ENCODE results near the gene MYO7A. TPM values are rescaled to one million over a fixed set of nuclear protein-coding genes. Genes with fewer than 3 reads are reported as not detected.

The MYO7A gene
- total RNA-seq, 3 donors from 2014 or later: 4.3 to 23.5 (median 4.5) TPM

DNA sequence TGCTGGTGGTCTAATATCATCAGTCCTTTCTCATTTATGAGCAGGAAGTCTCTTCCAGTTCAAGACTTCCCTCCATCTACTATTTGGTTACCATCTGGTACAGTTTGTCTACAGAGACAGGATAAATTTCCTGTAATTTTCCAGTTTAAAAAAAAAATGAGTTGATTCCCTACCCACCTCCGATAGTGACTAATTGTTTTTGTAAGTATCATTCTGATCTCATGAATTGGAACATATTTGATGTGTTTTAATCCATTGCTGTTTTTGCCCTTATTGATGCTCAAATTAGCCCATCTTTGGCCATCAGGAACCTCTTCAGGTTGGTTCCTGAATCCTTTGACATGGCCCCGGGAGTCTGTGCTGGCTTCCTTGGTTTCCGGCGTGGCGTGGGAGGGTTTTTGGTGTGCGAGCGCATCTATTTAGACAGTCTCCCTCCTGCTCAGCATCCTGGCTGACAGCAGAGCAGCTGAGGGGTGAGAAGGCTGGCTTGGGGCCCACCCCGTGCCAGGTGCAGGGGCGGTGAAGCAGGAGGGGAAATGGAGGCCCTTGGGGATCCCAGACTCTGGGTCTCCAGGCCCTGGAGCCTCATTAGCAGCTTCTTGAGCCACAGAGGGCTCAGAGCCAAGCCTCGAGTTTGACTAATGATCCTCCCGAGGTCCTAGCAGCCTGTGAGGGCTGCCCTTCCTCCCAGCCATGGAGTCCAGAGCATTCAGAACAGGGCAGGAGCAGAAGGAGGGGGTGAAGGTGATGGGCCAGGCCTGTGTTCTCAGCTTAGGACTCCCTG, 18.6 kb upstream of the MYO7A start:
- H3K27ac ChIP-seq: peak overlapping the region in 1 of 2 donors; percentile 72
- intact Hi-C loops (cut with DNase I; ENCODE audit: low total_unique reads): no loop called here
- no peaks in the 10 kb centered on the region for H3K4me1 ChIP-seq

DNA sequence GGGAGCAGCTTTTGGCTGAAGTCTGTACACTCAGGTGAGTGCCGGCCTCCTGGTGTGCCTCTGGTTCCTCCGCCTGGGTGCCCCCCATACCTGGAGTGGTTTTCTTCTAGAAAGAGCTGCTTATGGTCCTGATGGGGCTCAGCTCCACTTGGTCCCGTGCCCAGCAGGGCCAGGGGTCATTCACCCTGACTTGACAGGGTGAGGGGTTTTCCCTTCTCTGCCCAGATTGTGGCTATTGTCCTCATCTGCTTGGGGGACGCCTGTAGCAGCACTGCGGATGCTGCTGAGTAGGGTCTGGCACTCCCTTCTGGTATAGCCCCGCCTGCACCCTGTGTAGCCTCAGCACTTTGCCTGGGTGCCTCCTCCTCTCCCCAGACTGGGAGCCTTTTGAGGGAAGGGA, 17.2 kb upstream of the MYO7A start:
- Histone ChIP-seq H3K36me3 (no peaks in the 10 kb centered on the region), H3K4me1 (no peaks in the 10 kb centered on the region), H3K9me3 (no peaks in the 10 kb centered on the region), H3K27ac (no peak overlapping the region), H3K27me3 (no peaks in the 10 kb centered on the region), H3K4me3 (no peak overlapping the region)
- TF ChIP-seq, protein P1, sequence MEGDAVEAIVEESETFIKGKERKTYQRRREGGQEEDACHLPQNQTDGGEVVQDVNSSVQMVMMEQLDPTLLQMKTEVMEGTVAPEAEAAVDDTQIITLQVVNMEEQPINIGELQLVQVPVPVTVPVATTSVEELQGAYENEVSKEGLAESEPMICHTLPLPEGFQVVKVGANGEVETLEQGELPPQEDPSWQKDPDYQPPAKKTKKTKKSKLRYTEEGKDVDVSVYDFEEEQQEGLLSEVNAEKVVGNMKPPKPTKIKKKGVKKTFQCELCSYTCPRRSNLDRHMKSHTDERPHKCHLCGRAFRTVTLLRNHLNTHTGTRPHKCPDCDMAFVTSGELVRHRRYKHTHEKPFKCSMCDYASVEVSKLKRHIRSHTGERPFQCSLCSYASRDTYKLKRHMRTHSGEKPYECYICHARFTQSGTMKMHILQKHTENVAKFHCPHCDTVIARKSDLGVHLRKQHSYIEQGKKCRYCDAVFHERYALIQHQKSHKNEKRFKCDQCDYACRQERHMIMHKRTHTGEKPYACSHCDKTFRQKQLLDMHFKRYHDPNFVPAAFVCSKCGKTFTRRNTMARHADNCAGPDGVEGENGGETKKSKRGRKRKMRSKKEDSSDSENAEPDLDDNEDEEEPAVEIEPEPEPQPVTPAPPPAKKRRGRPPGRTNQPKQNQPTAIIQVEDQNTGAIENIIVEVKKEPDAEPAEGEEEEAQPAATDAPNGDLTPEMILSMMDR (IDR thresholded peaks at IDR 0.05): no peak
- TF ChIP-seq POLR2A (IDR thresholded peaks at IDR 0.05): no peak
- no peak for TF ChIP-seq POLR2AphosphoS5 (IDR thresholded peaks at IDR 0.05)
- intact Hi-C loops (cut with DNase I; ENCODE audit: low total_unique reads): no loop called here
- DNase-seq (ENCODE audit: low spot score in 2 of 2): no peak

More for the DNA sequence above, 18.6 kb upstream of the MYO7A start:
- Histone ChIP-seq H3K4me3 (no peak overlapping the region), H3K9me3 (no peaks in the 10 kb centered on the region), H3K27me3 (no peaks in the 10 kb centered on the region), H3K36me3 (no peaks in the 10 kb centered on the region)
- no peak for DNase-seq (ENCODE audit: low spot score in 2 of 2)
- TF ChIP-seq, protein P1 (IDR thresholded peaks at IDR 0.05): no peak
- TF ChIP-seq POLR2A (IDR thresholded peaks at IDR 0.05) (no peak), POLR2AphosphoS5 (IDR thresholded peaks at IDR 0.05) (no peak)

DNA sequence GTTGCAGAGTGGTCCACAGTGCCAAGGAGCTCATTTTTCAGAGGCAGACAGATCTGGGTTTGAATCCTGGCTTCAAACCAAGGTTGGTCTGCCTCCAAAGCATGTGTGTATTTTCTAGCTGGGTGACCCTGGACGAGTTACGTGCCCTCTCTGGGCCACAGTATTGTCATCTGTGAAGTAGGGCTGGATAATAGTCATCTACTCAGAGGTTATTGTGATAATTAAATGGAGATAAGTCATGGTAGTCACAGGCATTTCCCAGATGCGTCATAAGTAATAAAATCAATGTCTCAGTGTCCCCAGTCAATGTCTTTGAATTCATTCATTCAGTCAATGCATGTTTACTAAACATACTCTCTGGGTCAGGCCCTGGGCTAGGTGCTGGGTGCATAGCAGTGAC, 16.8 kb upstream of the MYO7A start:
- Histone ChIP-seq H3K9me3 (no peaks in the 10 kb centered on the region), H3K27ac (no peak overlapping the region), H3K27me3 (no peaks in the 10 kb centered on the region), H3K4me3 (no peak overlapping the region), H3K4me1 (no peaks in the 10 kb centered on the region), H3K36me3 (no peaks in the 10 kb centered on the region)
- DNase-seq (ENCODE audit: low spot score in 2 of 2): no peak
- intact Hi-C loops (cut with DNase I; ENCODE audit: low total_unique reads): no loop called here
- TF ChIP-seq, protein P1 (IDR thresholded peaks at IDR 0.05): no peak
- TF ChIP-seq POLR2A (IDR thresholded peaks at IDR 0.05) (no peak), POLR2AphosphoS5 (IDR thresholded peaks at IDR 0.05) (no peak)

DNA sequence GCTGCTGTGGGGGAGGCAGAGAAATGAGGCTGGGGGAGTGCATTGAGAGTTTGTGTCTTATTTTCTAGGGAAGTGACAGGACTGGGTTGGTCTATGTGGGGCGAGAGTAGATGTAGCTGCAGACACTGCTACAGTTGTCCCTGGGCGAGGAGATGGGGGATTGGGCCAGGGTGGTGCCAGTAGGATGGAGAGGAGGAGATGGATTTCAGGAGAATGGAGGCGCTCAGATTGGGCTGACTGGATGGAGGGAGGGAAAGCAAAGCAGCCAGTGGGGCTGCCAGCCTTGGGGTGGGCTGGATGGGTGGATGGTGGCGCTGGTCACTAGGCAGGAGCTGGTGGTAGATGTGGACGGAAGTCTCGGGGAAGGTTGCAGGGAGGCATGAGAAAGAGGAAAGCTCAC, 16.1 kb upstream of the MYO7A start:
- no peak for DNase-seq (ENCODE audit: low spot score in 2 of 2)
- TF ChIP-seq POLR2A (IDR thresholded peaks at IDR 0.05): no peak
- TF ChIP-seq, protein P1 (IDR thresholded peaks at IDR 0.05): no peak
- TF ChIP-seq POLR2AphosphoS5 (IDR thresholded peaks at IDR 0.05): no peak
- Histone ChIP-seq H3K4me3 (no peak overlapping the region), H3K27ac (no peak overlapping the region), H3K9me3 (no peaks in the 10 kb centered on the region), H3K4me1 (no peaks in the 10 kb centered on the region), H3K36me3 (no peaks in the 10 kb centered on the region), H3K27me3 (no peaks in the 10 kb centered on the region)
- intact Hi-C loops (cut with DNase I; ENCODE audit: low total_unique reads): no loop called here

DNA sequence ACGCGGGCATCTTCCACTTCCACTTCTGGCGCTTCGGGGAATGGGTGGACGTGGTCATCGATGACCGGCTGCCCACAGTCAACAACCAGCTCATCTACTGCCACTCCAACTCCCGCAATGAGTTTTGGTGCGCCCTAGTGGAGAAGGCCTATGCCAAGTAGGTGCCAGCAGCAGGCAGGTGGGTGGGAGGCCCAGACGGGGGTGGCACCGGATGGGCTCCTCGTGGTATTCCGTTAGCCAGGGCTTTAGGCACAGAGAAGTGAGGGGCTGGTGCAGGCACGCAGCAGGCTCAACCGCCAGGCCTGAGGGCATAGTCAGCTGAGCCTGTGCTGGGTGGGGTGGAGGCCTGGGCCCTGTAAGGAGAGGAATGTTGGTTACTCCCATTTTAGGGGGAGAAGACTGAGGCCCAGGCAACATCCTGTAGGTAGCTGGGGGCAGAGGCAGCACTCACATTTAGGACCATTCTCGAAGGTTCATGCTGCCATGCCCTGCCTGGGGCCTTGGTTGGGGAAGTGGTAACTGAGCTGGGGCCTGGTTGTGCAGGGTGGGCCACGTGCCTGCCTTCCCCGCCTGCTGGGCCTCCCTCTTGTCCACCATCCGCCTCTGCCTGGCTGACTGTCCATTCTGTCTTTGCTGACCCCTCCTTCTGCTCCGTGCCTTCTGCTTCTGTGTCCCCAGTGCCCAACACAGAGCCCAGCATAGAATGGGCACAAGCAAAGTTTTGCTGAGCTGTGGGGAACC, 15.2 kb upstream of the MYO7A start:
- H3K27ac ChIP-seq: no peak overlapping the region
- H3K36me3 ChIP-seq: no peaks in the 10 kb centered on the region
- TF ChIP-seq, protein P1 (IDR thresholded peaks at IDR 0.05): no peak
- no peak for TF ChIP-seq POLR2AphosphoS5 (IDR thresholded peaks at IDR 0.05)
- no peak for TF ChIP-seq POLR2A (IDR thresholded peaks at IDR 0.05)
- intact Hi-C loops (cut with DNase I; ENCODE audit: low total_unique reads): no loop called here
- H3K27me3 ChIP-seq: no peaks in the 10 kb centered on the region
- no peaks in the 10 kb centered on the region for H3K4me1 ChIP-seq
- H3K9me3 ChIP-seq: no peaks in the 10 kb centered on the region
- no peak for DNase-seq (ENCODE audit: low spot score in 2 of 2)
- H3K4me3 ChIP-seq: no peak overlapping the region
